Cardiac muscle cell (in vitro differentiated cells and primary cell): ENCODE data around the gene PRICKLE1. TPM values are rescaled to one million over a fixed set of nuclear protein-coding genes. Genes with fewer than 3 reads are reported as not detected.

Experiments
- DNase-seq, 2 donors: peaks; one replicate each; pipeline versions ENCODE4 v3.0.0 to v3.0.0-alpha.2; 2010 to 2017; ENCODE audit warnings: low read depth in 1 of 2, low spot score in 1 of 2
- H3K27ac ChIP-seq: fragments of 200-600 bp; sonication (generic); 2 replicates; pipeline ENCODE4 v1.5.1; 2016
- H3K27me3 ChIP-seq: fragments of 200-600 bp; sonication (generic); 2 replicates; pipeline ENCODE4 v1.6.0; 2016; ENCODE audit warnings: control low read depth
- H3K36me3 ChIP-seq: fragments of 200-600 bp; sonication (generic); 2 replicates; pipeline ENCODE4 v1.5.1; 2016; ENCODE audit warnings: control low read depth
- H3K4me1 ChIP-seq: fragments of 200-600 bp; sonication (generic); 2 replicates; pipeline ENCODE4 v1.8.1; 2017; ENCODE audit warnings: low read depth, mild to moderate bottlenecking, mixed run types
- H3K4me3 ChIP-seq: fragments of 200-600 bp; sonication (generic); 2 replicates; pipeline ENCODE4 v1.5.1; 2016; ENCODE audit warnings: mild to moderate bottlenecking
- H3K9me3 ChIP-seq: fragments of 200-600 bp; sonication (generic); 2 replicates; pipeline ENCODE4 v1.5.1; 2017; ENCODE audit warnings: low read depth, mild to moderate bottlenecking, control low read depth
- polyA plus RNA-seq: library from polyadenylated mRNA; unstranded; fragments of >200 nt; fragmentation: Nextera tagmentation; extraction: Ambion mirVana; gene quantifications from 2 replicates; pipeline ENCODE4 v1.2.1, GENCODE V29; 2016
- total RNA-seq: library from RNA; depleted of rRNA; stranded (reverse); fragments of >200 nt; gene quantifications from 2 replicates; pipeline ENCODE4 v1.2.3, GENCODE V29; 2016
- TF ChIP-seq, protein P1 (sequence below): IDR thresholded peaks from 2 replicates; pipeline ENCODE4 v1.5.1; 2012; ENCODE audit warnings: low read depth, mild to moderate bottlenecking, low read length

PRICKLE1 gene
- total and polyA plus RNA-seq, 2 experiments from 2014 or later: 71.4 to 105 TPM

DNA sequence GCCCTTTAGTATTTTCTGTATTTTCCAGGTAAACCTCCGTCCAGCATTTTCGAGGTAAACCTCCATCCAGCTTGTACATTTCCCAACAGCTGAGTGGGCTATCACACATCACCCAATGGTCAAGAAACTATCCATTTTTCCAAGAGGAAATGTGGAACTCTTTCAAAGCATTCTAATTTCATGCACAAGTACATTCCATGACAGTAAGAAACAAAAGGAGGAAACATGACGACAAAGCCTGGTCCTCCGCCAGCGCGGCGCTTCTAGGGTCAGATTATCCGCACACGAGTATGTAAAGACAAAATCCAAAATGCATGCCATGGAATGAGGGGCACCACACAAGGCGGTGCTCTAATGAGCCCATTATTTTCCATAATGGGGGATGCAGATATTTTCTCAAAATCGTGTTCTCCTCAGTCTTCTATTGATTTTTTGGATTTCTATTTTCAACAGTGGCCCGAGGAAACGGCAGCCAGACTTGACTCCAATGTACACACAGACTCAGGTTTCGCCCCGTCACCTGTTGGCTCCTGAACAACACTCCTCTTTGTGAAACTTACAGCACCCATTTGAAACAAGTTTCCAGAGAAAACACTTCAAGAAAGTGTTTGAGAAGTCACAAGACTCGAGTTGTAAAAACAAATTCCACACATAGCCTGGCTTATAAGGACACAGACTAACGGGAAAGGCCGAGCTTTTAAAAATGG is 107.4 kb downstream of the PRICKLE1 start:
- no peaks in the 10 kb centered on the region for H3K36me3 ChIP-seq
- DNase-seq: peak; percentile 40 to 81
- peak overlapping the region; percentile 78 for H3K4me3 ChIP-seq
- TF ChIP-seq, protein P1, sequence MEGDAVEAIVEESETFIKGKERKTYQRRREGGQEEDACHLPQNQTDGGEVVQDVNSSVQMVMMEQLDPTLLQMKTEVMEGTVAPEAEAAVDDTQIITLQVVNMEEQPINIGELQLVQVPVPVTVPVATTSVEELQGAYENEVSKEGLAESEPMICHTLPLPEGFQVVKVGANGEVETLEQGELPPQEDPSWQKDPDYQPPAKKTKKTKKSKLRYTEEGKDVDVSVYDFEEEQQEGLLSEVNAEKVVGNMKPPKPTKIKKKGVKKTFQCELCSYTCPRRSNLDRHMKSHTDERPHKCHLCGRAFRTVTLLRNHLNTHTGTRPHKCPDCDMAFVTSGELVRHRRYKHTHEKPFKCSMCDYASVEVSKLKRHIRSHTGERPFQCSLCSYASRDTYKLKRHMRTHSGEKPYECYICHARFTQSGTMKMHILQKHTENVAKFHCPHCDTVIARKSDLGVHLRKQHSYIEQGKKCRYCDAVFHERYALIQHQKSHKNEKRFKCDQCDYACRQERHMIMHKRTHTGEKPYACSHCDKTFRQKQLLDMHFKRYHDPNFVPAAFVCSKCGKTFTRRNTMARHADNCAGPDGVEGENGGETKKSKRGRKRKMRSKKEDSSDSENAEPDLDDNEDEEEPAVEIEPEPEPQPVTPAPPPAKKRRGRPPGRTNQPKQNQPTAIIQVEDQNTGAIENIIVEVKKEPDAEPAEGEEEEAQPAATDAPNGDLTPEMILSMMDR: no peak
- H3K9me3 ChIP-seq: no peaks in the 10 kb centered on the region
- H3K27me3 ChIP-seq: no peaks in the 10 kb centered on the region
- peaks cover 49% of the 10 kb centered on the region for H3K4me1 ChIP-seq
- peak overlapping the region; percentile 95 for H3K27ac ChIP-seq

DNA sequence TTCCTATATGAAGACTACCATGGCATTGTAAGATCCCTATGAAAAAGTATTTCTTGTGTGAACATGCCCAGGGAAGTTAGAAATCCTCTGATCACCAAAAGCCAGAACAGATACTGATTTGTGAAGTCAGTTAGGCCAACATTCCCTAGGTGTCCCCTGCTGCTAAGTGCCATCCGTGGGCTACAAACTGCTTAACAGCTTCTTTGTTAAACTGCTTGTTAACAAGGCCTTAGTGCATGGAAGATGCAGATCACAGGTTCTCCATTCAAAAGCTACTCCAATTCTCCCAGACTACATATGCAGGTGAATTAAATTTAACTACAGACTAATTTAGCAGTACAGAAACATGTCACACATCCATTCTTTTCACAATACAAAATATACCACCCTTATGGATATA is 108.2 kb downstream of the PRICKLE1 start:
- Histone ChIP-seq H3K4me3 (peak overlapping the region; percentile 78), H3K27ac (peak overlapping the region; percentile 95), H3K27me3 (no peaks in the 10 kb centered on the region), H3K36me3 (no peaks in the 10 kb centered on the region), H3K4me1 (peaks cover 41% of the 10 kb centered on the region), H3K9me3 (no peaks in the 10 kb centered on the region)
- TF ChIP-seq, protein P1: no peak
- no peak for DNase-seq

DNA sequence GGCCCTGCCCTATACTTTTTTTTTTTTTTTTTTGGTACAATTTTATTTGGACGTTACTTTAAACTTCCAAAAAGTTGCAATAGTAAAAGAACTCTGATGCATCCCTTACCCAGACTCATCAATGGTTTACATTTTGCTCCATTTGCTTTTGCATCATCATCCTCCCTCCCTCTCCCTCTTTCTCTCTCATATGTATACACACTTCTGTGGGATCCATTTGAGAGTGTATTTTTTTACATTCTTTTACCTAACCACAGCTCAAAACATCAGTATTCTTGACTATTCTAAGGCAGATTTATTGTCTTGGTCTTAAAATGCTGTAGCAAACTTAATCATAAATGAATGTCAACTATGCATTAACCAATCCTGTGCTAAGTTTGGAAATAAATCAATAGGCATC is 111.6 kb downstream of the PRICKLE1 start:
- peak overlapping the region; percentile 48 for H3K27ac ChIP-seq
- peaks cover 45% of the 10 kb centered on the region for H3K4me1 ChIP-seq
- DNase-seq: no peak
- no peak overlapping the region for H3K4me3 ChIP-seq
- H3K36me3 ChIP-seq: no peaks in the 10 kb centered on the region
- TF ChIP-seq, protein P1: no peak
- H3K27me3 ChIP-seq: no peaks in the 10 kb centered on the region
- H3K9me3 ChIP-seq: no peaks in the 10 kb centered on the region

DNA sequence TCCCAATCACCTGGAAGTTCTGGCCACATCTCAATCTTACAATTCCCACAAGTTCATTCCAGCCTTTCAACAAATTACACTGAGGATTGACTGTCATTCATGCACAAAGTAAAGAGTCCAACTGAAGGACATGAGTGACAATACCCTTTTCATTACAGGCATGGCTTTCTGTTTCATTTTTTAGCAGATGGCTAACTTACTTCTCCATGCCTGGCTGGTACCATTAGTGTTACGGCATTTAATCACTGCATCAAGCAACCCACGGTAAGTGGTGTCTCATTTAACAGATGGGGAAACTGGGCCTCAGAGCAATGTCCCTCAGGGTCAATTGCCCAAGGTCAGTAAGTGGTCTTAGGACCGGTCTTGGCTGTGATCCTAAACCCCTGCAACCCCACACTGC is 114.4 kb downstream of the PRICKLE1 start:
- Histone ChIP-seq H3K4me1 (peaks cover 54% of the 10 kb centered on the region), H3K27me3 (no peaks in the 10 kb centered on the region), H3K4me3 (no peak overlapping the region), H3K27ac (peak overlapping the region; percentile 22), H3K36me3 (peaks cover 2% of the 10 kb centered on the region), H3K9me3 (no peaks in the 10 kb centered on the region)
- TF ChIP-seq, protein P1: no peak
- no peak for DNase-seq

DNA sequence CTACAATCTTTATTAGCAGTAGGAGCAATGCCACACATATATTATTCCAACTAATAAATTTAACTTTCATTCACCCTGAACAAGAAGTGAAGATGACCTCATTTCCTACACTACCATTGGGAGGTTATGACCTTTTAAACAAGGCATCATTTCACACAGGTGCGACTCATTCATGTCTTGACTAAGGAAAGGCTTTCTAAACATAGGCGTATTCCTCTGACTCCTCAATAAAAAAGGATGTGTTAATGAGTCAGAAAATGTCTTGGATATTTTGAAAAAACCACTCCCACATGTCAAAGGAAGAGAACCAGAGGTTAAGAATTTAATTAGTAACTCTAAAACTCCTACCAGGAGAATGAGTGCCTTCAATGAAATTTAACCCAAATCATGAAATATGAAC is 115.2 kb downstream of the PRICKLE1 start:
- TF ChIP-seq, protein P1: no peak
- H3K9me3 ChIP-seq: no peaks in the 10 kb centered on the region
- H3K4me3 ChIP-seq: no peak overlapping the region
- H3K4me1 ChIP-seq: peaks cover 54% of the 10 kb centered on the region
- H3K36me3 ChIP-seq: peaks cover 9% of the 10 kb centered on the region
- H3K27me3 ChIP-seq: no peaks in the 10 kb centered on the region
- H3K27ac ChIP-seq: peak overlapping the region; percentile 22
- DNase-seq: peak in 1 of 2 donors; percentile 14
